ENCODE data around the gene CENPQ.

CENPQ gene

GRCh38 chr6:49506569-49507111 is 43.5 kb downstream of the CENPQ start:
- DNase-seq = no peak

- DNase-seq = no peak
Observed at GRCh38 chr6:49509342-49509741, 46.2 kb downstream of the CENPQ start.

- DNase-seq = no peak
Observed at GRCh38 chr6:49513153-49513989, 50.2 kb downstream of the CENPQ start.

- no peak for DNase-seq
Observed at GRCh38 chr6:49514571-49515484, 51.7 kb downstream of the CENPQ start.

- DNase-seq = no peak
Observed at GRCh38 chr6:49515485-49516146, 52.4 kb downstream of the CENPQ start.

- DNase-seq = no peak
Observed at GRCh38 chr6:49516147-49516505, 53.0 kb downstream of the CENPQ start.

GRCh38 chr6:49517919-49518318 is 54.7 kb downstream of the CENPQ start:
- DNase-seq = no peak

- DNase-seq = no peak
Observed at GRCh38 chr6:49519660-49520059, 56.5 kb downstream of the CENPQ start.

- no peak for DNase-seq
Observed at GRCh38 chr6:49522710-49523593, 59.8 kb downstream of the CENPQ start.

GRCh38 chr6:49523901-49524300 is 60.7 kb downstream of the CENPQ start:
- DNase-seq = no peak

- DNase-seq = no peak
Observed at GRCh38 chr6:49524541-49524940, 61.4 kb downstream of the CENPQ start.

GRCh38 chr6:49526598-49526997 is 63.4 kb downstream of the CENPQ start:
- DNase-seq = no peak

- DNase-seq = no peak
Observed at GRCh38 chr6:49527320-49527719, 64.2 kb downstream of the CENPQ start.

- DNase-seq = no peak
Observed at GRCh38 chr6:49528571-49528970, 65.4 kb downstream of the CENPQ start.

- no peak for DNase-seq
Observed at GRCh38 chr6:49530141-49530776, 67.1 kb downstream of the CENPQ start.

- DNase-seq = peak in 2 of 6 experiments; percentile 7 to 21
Observed at GRCh38 chr6:49531774-49532569, 68.8 kb downstream of the CENPQ start.

- DNase-seq = no peak
Observed at GRCh38 chr6:49535795-49536194, 72.6 kb downstream of the CENPQ start.

- no peak for DNase-seq
Observed at GRCh38 chr6:49539102-49539501, 75.9 kb downstream of the CENPQ start.

- DNase-seq = no peak
Observed at GRCh38 chr6:49540614-49541013, 77.4 kb downstream of the CENPQ start.

GRCh38 chr6:49541210-49541724 is 78.1 kb downstream of the CENPQ start:
- DNase-seq = no peak

All from stimulated activated naive CD4-positive, alpha-beta T cell (primary cell).